Neutrophil (primary cell): ENCODE data around the gene JCHAIN.

Source experiments
- H3K27ac ChIP-seq: fragments of 200-600 bp; sonication (generic); 2 replicates; pipeline ENCODE4 v1.5.1; 2016; ENCODE audit warnings: mild to moderate bottlenecking, moderate library complexity
- H3K27me3 ChIP-seq: fragments of 200-600 bp; sonication (generic); 2 replicates; pipeline ENCODE4 v1.6.0; 2016; ENCODE audit warnings: mild to moderate bottlenecking
- H3K36me3 ChIP-seq: fragments of 200-600 bp; sonication (generic); 2 replicates; pipeline ENCODE4 v1.5.1; 2017
- H3K4me1 ChIP-seq, 2 experiments: fragments of 200-600 bp in 1 of 2; sonication (generic) in 1 of 2; 1 replicate in 1 of 2; 2 replicates in 1 of 2; pipeline versions ENCODE4 v1.5.1 to v1.6.1; 2013 to 2016; ENCODE audit warnings: low read depth in 1 of 2, low read length in 1 of 2, mild to moderate bottlenecking in 1 of 2, moderate library complexity in 1 of 2; ENCODE audit not compliant: control insufficient read depth in 1 of 2, insufficient read depth in 1 of 2
- H3K4me3 ChIP-seq, 2 experiments: fragments of 200-600 bp in 1 of 2; sonication (generic) in 1 of 2; 1 replicate in 1 of 2; 2 replicates in 1 of 2; pipeline ENCODE4 v1.5.1; 2013 to 2016; ENCODE audit warnings: low read depth in 1 of 2, low read length in 1 of 2, mild to moderate bottlenecking in 1 of 2, moderate library complexity in 1 of 2
- H3K9me3 ChIP-seq: fragments of 200-600 bp; sonication (generic); 2 replicates; pipeline ENCODE4 v1.5.1; 2016
- CTCF ChIP-seq: fragments of 200-600 bp; sonication (generic); IDR thresholded peaks from 2 replicates; pipeline ENCODE4 v1.5.1; 2016; ENCODE audit warnings: antibody characterized with exemption

JCHAIN gene

GRCh38 chr4:70712150-70712549 is 45.8 kb upstream of the JCHAIN start:
- Histone ChIP-seq H3K9me3 (no peaks in the 10 kb centered on the region), H3K4me3 (no peak overlapping the region), H3K4me1 (peaks cover 0 to 6% of the 10 kb centered on the region in 2 experiments), H3K27me3 (peaks cover 29% of the 10 kb centered on the region), H3K36me3 (no peaks in the 10 kb centered on the region), H3K27ac (no peak overlapping the region)
- no peak for TF ChIP-seq CTCF

- H3K27me3 ChIP-seq, result peaks cover 34% of the 10 kb centered on the region
- no peaks in the 10 kb centered on the region for H3K9me3 ChIP-seq
- H3K36me3 ChIP-seq, result no peaks in the 10 kb centered on the region
- TF ChIP-seq CTCF, result no peak
- peaks cover 0 to 6% of the 10 kb centered on the region in 2 experiments for H3K4me1 ChIP-seq
- no peak overlapping the region for H3K27ac ChIP-seq
- no peak overlapping the region for H3K4me3 ChIP-seq
Measured at GRCh38 chr4:70711599-70711998, 45.3 kb upstream of the JCHAIN start.

- Histone ChIP-seq H3K9me3 (no peaks in the 10 kb centered on the region), H3K4me3 (no peak overlapping the region), H3K4me1 (peaks cover 6 to 18% of the 10 kb centered on the region in 2 experiments), H3K27me3 (peaks cover 49% of the 10 kb centered on the region), H3K36me3 (no peaks in the 10 kb centered on the region), H3K27ac (no peak overlapping the region)
- no peak for TF ChIP-seq CTCF
Measured at GRCh38 chr4:70709611-70710205, 43.4 kb upstream of the JCHAIN start.

GRCh38 chr4:70706516-70706915 is 40.2 kb upstream of the JCHAIN start:
- H3K4me1 ChIP-seq, result peaks cover 6 to 22% of the 10 kb centered on the region in 2 experiments

GRCh38 chr4:70706044-70706461 is 39.7 kb upstream of the JCHAIN start:
- TF ChIP-seq CTCF, result no peak
- peaks cover 6 to 22% of the 10 kb centered on the region in 2 experiments for H3K4me1 ChIP-seq

More at GRCh38 chr4:70706516-70706915, 40.2 kb upstream of the JCHAIN start:
- H3K4me3 ChIP-seq, result no peak overlapping the region
- H3K9me3 ChIP-seq, result no peaks in the 10 kb centered on the region
- H3K27ac ChIP-seq, result no peak overlapping the region
- no peaks in the 10 kb centered on the region for H3K36me3 ChIP-seq
- no peak for TF ChIP-seq CTCF
- peaks cover 55% of the 10 kb centered on the region for H3K27me3 ChIP-seq

More at GRCh38 chr4:70706044-70706461, 39.7 kb upstream of the JCHAIN start:
- Histone ChIP-seq H3K27me3 (peaks cover 55% of the 10 kb centered on the region), H3K27ac (no peak overlapping the region), H3K4me3 (peak overlapping the region; percentile 58 to 76), H3K9me3 (no peaks in the 10 kb centered on the region), H3K36me3 (no peaks in the 10 kb centered on the region)
